ENCODE measurements around the gene GSG1L2. TPM values are rescaled to one million over a fixed set of nuclear protein-coding genes. Genes with fewer than 3 reads are reported as not detected.

GSG1L2 gene
- polyA plus RNA-seq, 3 donors from 2014 or later, result not detected

- no peak for DNase-seq
- Mint-ChIP-seq H3K4me3 (no peak overlapping the region), H3K27ac (no peak overlapping the region), H3K27me3 (ENCODE audit: low read depth in 3 of 3) (peaks cover 3 to 9% (median 7%) of the 10 kb centered on the region in 3 donors), H3K4me1 (no peaks in the 10 kb centered on the region), H3K9me3 (no peaks in the 10 kb centered on the region), H3K36me3 (no peaks in the 10 kb centered on the region)
These were observed 56.6 kb downstream of the GSG1L2 start for GRCh38 chr17:9765322-9765721.

GRCh38 chr17:9763643-9764042 is 58.2 kb downstream of the GSG1L2 start:
- no peak overlapping the region for H3K4me3 Mint-ChIP-seq
- no peaks in the 10 kb centered on the region for H3K4me1 Mint-ChIP-seq
- no peak overlapping the region for H3K27ac Mint-ChIP-seq
- no peak for DNase-seq
- no peaks in the 10 kb centered on the region for H3K9me3 Mint-ChIP-seq
- peaks cover 3 to 11% (median 9%) of the 10 kb centered on the region in 3 donors for H3K27me3 Mint-ChIP-seq (ENCODE audit: low read depth in 3 of 3)
- no peaks in the 10 kb centered on the region for H3K36me3 Mint-ChIP-seq

GRCh38 chr17:9760266-9760665 is 61.6 kb downstream of the GSG1L2 start:
- H3K4me3 Mint-ChIP-seq, result no peak overlapping the region
- H3K27ac Mint-ChIP-seq, result no peak overlapping the region
- no peak for DNase-seq

GRCh38 chr17:9755083-9755482 is 66.8 kb downstream of the GSG1L2 start:
- Mint-ChIP-seq H3K27me3 (ENCODE audit: low read depth in 3 of 3) (peaks cover 0 to 15% (median 4%) of the 10 kb centered on the region in 3 donors), H3K27ac (no peak overlapping the region), H3K9me3 (no peaks in the 10 kb centered on the region), H3K4me1 (no peaks in the 10 kb centered on the region), H3K4me3 (no peak overlapping the region), H3K36me3 (no peaks in the 10 kb centered on the region)
- DNase-seq, result no peak

More at GRCh38 chr17:9760266-9760665, 61.6 kb downstream of the GSG1L2 start:
- H3K36me3 Mint-ChIP-seq, result no peaks in the 10 kb centered on the region
- H3K9me3 Mint-ChIP-seq, result no peaks in the 10 kb centered on the region
- no peaks in the 10 kb centered on the region for H3K4me1 Mint-ChIP-seq
- peaks cover 0 to 13% (median 8%) of the 10 kb centered on the region in 3 donors for H3K27me3 Mint-ChIP-seq (ENCODE audit: low read depth in 3 of 3)

Other genes starting within 250 kb of the GSG1L2 start
- 100 to 1,000 TPM; 249 to 381 (median 263) TPM for gene STX8, start 246.3 kb downstream of the GSG1L2 start, polyA plus RNA-seq
- gene CFAP52, start 245.4 kb downstream of the GSG1L2 start, polyA plus RNA-seq, result not detected
- gene USP43, start 176.6 kb downstream of the GSG1L2 start, polyA plus RNA-seq, result under 1 TPM in 2 of 3 donors, not detected in 1; 0.14 to 0.29 TPM
- gene DHRS7C, start 30.5 kb downstream of the GSG1L2 start, polyA plus RNA-seq, result not detected
- gene GLP2R, start 3.8 kb upstream of the GSG1L2 start, polyA plus RNA-seq, result not detected
- not detected for gene RCVRN, start 83.2 kb upstream of the GSG1L2 start, polyA plus RNA-seq